Epithelial cell of prostate (primary cell): ENCODE results near the gene ANAPC15.
A peak's percentile ranks its signal among the peaks of the same experiment; 100 is the strongest.

Source experiments
- DNase-seq: peaks from one replicate; pipeline ENCODE4 v3.0.0-alpha.2; 2011; ENCODE audit warnings: low read depth, low spot score
- H3K27ac ChIP-seq: fragments of 450-650 bp; 2 replicates; pipeline ENCODE4 v1.5.1; 2017; ENCODE audit warnings: mild to moderate bottlenecking

ANAPC15 gene

GRCh38 chr11:72091292-72091691, 21.2 kb downstream of the ANAPC15 start:
- no peak for DNase-seq
- H3K27ac ChIP-seq = peak overlapping the region; percentile 20

GRCh38 chr11:72088076-72088808, 24.3 kb downstream of the ANAPC15 start:
- H3K27ac ChIP-seq = no peak overlapping the region
- no peak for DNase-seq

GRCh38 chr11:72085621-72086351, 26.7 kb downstream of the ANAPC15 start:
- DNase-seq = no peak
- no peak overlapping the region for H3K27ac ChIP-seq

GRCh38 chr11:72084965-72085364, 27.5 kb downstream of the ANAPC15 start:
- DNase-seq = no peak
- H3K27ac ChIP-seq = peak overlapping the region; percentile 60

GRCh38 chr11:72084076-72084475, 28.4 kb downstream of the ANAPC15 start:
- peak overlapping the region; percentile 60 for H3K27ac ChIP-seq
- no peak for DNase-seq

- H3K27ac ChIP-seq = peak overlapping the region; percentile 60
- DNase-seq = no peak
Observed at GRCh38 chr11:72083414-72083813, 29.1 kb downstream of the ANAPC15 start.

GRCh38 chr11:72081821-72082453, 30.6 kb downstream of the ANAPC15 start:
- DNase-seq = no peak
- H3K27ac ChIP-seq = peak overlapping the region; percentile 81

GRCh38 chr11:72081184-72081644, 31.3 kb downstream of the ANAPC15 start:
- DNase-seq = no peak
- H3K27ac ChIP-seq = peak overlapping the region; percentile 81

- H3K27ac ChIP-seq = peak within 1 kb of the TSS; percentile 81
- peak; percentile 100 for DNase-seq
Observed at GRCh38 chr11:72080326-72081183, 31.9 kb downstream of the ANAPC15 start, which contains the start of the genes LRRC51 and NUMA1. TSS of gene LRRC51 (plus strand) at chr11:72080850. CDS start at chr11:72089084, 8,234 bp downstream. TSS of gene NUMA1 (minus strand) at chr11:72080542. CDS start at chr11:72035943, 44,599 bp downstream.

GRCh38 chr11:72079819-72080325, 32.6 kb downstream of the ANAPC15 start:
- DNase-seq = no peak
- peak overlapping the region; percentile 81 for H3K27ac ChIP-seq

- DNase-seq = no peak
- H3K27ac ChIP-seq = peak overlapping the region; percentile 81
Observed at GRCh38 chr11:72078477-72078876, 34.0 kb downstream of the ANAPC15 start.

GRCh38 chr11:72075756-72076155, 36.7 kb downstream of the ANAPC15 start:
- no peak overlapping the region for H3K27ac ChIP-seq
- DNase-seq = no peak

- H3K27ac ChIP-seq = no peak overlapping the region
- DNase-seq = no peak
Observed at GRCh38 chr11:72075109-72075508, 37.4 kb downstream of the ANAPC15 start.

GRCh38 chr11:72072348-72072747, 40.1 kb downstream of the ANAPC15 start:
- no peak for DNase-seq
- peak overlapping the region; percentile 95 for H3K27ac ChIP-seq

GRCh38 chr11:72070491-72070890, 42.0 kb downstream of the ANAPC15 start:
- no peak for DNase-seq
- H3K27ac ChIP-seq = peak overlapping the region; percentile 95

GRCh38 chr11:72069787-72070251, 42.7 kb downstream of the ANAPC15 start:
- peak overlapping the region; percentile 95 for H3K27ac ChIP-seq
- DNase-seq = no peak

GRCh38 chr11:72069200-72069599, 43.3 kb downstream of the ANAPC15 start:
- no peak for DNase-seq
- peak overlapping the region; percentile 95 for H3K27ac ChIP-seq

- H3K27ac ChIP-seq = no peak overlapping the region
Observed at GRCh38 chr11:72067676-72068075, 44.8 kb downstream of the ANAPC15 start.

GRCh38 chr11:72067266-72067665, 45.2 kb downstream of the ANAPC15 start:
- no peak for DNase-seq
- no peak overlapping the region for H3K27ac ChIP-seq

More at GRCh38 chr11:72067676-72068075, 44.8 kb downstream of the ANAPC15 start:
- no peak for DNase-seq
